HPDE6-E6E7 (cell line): Measurements from ENCODE around the gene C22orf15.
A peak's percentile ranks its signal among the peaks of the same experiment; 100 is the strongest.

Experiments
- DNase-seq: peaks from one replicate; pipeline ENCODE4 v3.0.0; 2011; ENCODE audit warnings: missing footprints; ENCODE audit errors: extremely low spot score

Gene C22orf15

DNA sequence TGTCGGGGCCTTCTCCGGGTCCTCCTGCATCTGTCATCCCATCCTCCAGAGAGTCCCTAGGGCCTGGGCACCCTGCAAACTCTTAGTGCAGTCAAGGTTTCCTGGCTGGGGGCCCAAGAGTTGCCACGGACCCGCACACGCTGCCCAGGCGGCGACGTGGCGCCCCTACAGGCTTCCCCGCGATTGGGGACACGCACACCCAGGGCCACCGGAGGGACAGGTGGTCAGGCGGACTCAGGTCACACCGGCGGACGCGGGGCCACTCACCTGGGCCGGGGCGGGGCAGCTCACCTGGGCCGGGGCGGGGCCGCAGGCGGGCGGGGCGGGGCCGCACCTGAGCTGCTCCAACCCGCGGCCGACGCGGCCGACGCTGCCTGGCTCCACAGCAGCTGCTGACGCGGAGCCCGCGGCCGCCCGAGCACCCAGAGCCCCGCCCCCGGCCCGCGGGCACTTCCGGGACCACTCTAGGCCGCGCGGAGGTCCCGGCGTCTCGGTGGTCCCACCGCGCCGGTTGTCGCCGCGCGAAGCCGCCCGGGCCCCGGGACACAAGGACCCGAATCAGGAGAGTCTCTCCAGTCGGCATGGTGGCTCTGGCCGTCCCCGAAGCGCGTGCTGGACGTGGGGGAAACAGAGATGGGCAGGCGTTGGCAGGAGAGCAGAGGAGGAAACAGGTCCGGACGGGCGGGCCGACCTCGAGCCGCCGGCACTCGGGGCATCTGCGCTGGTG, 11.9 kb upstream of the C22orf15 start, which contains the start of gene ZNF70:
Gene ZNF70 (minus strand): TSS at position 399 of the 727 bp plus-strand sequence. CDS start 5,972 bp downstream, outside the sequence.
- peak; percentile 84 for DNase-seq

DNA sequence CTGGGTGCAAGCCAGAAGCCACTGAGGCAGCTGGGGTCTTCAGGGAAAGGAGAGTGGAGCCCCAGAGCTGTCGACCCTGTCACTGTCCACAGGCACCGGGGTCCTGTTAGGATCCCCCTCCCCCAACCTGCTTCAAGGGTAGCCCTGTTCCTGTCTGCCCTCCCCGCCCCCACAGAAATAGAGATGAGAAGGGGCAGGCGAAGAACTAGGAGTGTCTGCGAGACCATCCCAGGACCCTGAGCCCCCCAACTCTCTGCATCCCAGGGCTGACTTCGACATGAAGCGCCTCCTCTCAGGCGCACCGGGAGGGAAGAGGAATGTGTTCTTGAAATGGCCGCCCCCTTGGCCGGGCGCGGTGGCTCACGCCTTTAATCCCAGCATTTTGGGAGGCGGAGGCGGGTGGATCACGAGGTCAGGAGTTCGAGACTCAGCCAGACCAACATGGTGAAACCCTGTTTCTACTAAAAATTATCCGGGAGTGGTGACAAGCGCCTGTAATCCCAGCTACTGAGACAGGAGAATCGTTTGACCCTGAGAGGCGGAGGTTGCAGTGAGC, 11.3 kb upstream of the C22orf15 start:
- DNase-seq, result no peak

DNA sequence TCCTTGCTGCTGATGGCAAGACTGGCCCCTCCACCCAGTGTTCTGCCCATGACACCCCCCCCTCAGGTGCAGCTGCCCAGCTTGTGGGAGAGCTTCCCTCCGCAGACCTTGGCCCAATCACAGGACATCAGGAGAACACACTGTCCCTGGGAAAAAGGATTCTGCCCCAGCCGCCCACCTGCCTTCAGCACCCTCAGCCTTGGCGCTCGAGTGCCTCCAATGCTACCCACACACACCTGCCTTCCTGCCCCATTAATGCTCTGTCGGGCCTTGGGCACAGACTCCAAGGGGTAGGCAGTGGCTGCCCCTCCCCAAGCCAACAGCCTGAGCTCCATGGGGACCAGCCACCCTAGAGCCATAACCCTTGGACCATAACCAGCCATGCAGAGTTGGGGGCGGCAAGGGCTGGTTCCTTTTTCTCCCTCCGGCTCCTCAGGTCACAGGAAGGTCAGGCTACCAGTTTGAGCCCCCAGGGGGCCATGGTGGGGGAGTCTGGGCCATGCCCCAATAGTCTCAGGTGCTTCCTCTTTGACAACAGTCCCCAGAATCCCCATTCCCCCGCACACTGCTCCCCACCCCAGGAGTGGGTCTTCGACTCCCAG, 10.6 kb upstream of the C22orf15 start:
- no peak for DNase-seq

DNA sequence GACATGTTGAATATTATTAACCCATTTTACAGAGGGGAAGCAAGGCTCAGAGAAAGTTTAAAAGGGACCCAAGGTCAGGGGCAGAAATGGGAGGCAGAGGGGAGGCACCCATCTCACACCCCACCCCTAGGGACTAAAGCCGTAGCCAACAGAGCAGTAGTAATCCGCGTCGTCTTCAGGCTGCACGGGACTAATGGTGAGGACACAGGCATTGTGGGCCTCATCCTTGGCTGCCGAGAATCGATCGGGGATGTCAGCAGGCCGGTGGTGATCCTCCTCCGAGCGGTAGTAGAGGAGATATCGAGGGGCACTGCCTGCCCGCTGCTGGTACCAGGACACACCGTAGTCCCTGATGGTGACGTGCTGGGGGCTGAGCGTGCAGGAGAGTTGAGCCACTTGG, 10.0 kb upstream of the C22orf15 start:
- DNase-seq, result no peak

DNA sequence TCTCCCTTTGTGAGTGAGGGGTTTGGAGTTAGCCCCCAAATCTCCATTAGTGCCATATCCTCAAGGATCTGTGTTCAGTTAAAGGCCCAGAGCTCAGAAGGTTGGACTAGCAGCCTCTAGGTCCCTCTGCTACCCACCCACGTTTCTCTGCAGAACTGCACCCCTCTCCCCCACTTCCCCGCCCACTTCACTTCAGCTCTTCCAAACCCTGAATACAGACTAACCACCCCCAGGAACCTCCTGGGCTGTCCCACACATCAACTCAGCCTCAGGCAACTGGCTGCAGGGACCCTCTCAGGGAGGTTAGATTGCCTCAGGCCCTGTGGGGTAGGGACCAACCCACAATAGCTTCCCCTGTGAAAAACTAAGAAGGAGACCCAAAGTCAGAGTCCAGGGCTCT, 9.4 kb upstream of the C22orf15 start:
- no peak for DNase-seq

DNA sequence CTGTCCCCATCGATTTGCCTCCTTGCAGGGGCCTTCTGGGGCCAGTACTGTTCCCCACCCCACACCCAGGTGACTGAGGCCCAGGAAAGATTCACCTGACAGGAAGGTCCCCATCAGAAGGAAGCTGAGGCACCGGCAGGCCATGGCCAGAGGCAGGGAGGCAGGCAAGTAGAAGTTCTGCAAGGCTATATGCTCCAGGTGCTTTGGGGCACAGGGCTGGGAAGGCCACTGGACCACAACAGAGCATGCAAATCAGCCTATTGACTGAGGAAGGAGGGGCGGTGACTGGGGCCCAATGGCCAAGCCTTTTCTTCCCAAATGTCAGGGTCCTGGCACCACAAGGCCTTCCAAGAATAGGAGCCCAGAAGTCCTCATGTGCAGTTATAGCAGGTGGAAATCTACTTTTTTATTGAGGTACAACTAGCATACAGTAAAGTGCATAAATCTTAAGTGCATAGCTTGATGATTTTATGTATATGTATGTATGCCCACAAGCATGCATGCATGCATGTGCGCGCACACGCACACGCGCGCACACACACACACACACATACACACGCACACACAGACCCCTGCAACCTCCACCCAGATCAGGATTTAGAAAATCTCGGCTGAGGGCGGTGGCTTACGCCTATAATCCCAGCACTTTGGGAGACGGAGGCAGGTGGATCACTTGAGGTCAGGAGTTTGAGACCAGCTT, 8.4 kb upstream of the C22orf15 start, which contains the start of gene VPREB3:
Gene VPREB3 (minus strand): TSS at position 206 of the 700 bp plus-strand sequence. CDS start 62 bp downstream, at position 144.
- no peak for DNase-seq

DNA sequence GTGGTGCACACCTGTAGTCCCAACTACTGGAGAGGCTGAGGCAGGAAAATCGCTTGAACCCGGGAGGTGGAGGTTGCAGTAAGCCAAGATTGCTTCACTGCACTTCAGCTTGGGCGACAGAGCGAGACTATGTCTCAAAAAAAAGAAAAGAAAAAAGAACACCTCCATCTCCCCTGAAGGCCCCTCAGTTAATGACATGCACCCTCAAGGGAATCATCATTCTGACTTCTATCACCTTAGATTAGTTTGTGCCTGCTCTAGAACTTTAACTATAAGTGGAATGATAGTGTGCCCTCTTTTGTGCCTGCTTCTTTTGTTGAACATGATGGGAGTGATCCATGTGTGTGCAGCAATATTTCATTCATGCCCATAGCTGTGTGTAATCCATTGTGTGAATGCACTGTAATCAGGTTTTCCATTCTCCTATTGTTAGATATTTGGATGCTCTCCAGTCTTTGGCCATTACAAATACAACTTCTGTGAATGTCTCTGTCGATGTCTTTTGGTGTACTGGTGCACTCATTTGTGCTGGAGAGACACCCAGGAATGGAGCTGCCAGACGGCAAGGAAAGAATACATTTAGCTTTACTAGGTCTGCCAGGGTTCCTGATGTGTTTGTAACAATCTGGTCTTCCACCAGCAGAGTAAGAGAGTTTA, 7.7 kb upstream of the C22orf15 start:
- DNase-seq, result no peak

DNA sequence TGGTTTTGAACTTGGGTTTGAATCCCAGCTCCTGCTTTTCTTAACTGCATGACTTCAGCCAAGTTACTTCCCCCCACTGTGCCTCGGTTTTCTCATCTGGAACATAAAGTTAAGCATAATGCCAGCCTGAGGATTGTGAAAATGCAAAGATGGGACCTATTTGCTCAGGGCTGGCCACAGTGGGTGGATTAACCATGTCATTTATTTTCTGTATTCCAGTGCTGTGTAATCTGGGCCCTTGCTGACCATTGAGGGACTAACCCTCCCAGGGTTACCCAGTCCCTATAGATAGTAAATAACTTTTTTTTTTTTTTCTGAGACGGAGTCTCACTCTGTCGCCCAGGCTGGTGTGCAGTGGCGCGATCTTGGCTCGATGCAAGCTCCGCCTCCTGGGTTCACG, 7.1 kb upstream of the C22orf15 start:
- DNase-seq, result no peak

DNA sequence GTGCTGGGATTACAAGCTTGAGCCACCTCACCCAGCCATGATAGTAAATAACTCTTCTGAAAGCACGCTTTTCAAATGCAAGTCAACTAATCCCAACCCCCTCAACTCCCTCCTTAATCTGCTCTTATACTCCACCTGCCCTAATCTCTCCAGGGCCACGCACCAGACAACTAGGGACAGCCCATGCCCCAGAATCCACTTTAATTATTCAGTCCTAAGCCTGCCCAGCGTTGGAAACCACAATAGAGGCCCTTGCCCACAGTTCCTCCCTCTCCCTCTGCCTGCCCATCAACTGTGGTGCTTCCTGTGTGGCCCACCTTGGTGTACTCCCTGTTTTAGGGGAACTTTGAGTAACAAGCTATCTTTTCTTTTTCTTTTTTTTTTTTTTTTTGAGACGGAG, 5.9 kb upstream of the C22orf15 start:
- DNase-seq, result no peak

DNA sequence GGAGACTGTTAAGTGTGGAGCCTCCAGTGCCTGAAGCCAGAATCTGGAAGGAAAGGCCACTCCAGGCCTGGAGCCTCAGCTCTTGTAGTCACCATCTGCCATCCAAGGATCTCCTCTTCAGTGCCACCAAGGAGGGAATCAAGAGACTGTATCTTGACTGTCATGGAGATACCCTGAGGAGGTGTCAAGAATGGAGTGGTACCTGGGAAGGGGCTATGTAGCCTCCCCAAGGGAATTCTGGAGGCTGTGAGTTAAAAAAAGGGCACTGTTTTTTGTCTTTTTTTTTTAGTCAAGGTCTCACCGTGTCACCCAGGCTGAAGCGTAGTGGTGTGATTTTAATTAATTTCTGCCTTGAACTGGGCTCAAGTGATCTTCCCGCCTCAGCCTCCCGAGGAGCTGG, 3.2 kb upstream of the C22orf15 start:
- DNase-seq, result no peak

DNA sequence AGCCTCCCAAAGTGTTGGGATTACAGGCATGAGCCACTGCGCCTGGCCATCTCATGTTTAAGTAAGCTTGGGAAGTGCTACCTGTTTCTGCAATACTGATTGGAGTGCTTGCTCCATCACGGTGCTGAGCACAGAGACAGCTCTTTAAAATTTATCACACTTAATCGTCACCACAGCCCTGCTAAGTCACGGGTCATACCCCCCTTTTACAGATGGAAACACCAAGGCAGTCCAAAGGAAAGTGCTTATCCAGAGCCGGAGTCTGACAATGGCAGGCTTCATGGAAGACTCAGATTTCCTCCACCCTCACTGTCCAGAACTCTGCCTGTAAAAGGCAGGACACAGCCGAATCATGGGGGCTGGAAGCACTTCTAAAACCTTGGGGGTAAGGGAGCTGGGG, 2.7 kb upstream of the C22orf15 start:
- no peak for DNase-seq

DNA sequence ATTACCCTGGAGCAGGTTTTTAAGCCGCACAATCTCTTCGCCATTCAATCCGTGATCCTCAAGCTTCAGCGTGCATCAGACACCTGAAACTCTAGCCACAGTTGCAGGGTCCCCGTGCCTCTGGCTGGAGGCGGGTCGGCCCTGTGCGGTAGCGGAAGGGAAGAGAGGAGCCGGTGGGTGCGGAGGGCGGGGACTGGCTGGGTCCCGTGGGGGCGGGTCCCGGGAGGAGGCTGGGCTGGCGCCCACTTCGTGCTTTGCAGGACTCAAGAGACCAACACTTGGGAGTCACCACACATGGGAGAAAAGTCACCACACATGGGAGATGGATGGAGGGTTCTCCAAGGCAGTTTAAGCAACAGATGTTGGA, 772 bp downstream of the C22orf15 start:
- no peak for DNase-seq

DNA sequence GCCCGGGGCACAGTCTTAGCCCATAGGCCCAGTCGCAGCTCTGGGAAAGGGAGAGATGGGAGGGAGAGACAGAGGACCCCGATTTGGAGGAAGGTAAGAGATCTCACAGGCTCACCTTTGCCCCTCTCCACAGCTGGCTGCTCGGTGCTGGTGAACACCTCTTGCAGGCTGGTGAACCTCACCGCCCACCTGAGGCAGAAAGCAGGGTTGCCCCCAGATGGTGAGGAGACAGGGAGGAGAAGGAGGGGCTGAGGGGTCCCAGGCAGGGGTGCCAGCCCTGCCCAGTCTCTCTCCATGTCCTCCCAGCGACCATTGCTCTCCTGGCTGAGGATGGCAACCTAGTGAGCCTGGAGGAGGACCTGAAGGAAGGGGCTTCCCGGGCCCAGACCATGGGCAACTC, 1.2 kb downstream of the C22orf15 start:
- no peak for DNase-seq

DNA sequence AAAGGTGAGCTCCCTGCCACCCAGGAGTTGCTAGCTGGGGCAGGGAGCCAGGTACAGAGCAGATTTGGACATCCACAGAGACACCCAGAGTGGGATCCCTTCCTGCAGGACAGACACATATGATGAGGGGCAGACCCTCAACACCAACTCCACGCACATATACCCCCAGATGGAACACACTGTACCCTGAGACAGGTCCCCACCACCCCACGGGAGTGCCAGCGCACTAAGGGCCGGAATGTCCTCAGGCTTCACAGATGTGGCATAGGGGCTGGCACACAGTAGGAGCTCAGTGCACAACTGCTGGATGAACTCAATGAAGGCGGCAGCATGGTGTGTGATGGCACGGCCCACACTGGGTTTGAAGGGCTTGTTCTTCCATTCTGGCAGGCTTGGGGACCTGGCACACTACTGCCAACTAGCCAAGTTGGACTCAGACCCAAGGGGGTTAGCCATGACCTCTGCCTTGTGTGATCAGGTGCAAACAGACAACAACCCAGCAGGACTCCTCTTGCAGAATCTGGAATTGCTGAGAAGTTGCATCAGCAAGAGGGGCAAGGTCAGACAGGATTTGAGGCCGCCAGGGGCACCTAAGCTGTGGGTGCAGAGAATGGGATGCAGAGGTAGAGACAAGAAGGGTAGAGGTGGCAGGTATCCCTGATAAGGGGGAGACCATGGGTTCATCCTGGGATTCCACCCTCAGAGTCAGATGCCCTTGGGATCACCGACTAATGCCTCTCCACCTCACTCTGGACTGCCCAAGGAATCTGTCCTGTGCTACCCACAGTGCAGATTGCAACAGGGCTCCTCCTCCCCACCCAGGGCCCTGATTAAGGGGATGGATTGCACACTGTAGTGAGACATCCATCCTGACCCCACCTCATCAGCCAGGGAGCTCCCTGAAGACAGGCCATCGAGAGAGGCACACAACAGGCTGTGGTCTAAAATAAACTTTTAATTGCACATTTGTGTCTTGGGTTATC, 2.4 kb downstream of the C22orf15 start:
- no peak for DNase-seq

DNA sequence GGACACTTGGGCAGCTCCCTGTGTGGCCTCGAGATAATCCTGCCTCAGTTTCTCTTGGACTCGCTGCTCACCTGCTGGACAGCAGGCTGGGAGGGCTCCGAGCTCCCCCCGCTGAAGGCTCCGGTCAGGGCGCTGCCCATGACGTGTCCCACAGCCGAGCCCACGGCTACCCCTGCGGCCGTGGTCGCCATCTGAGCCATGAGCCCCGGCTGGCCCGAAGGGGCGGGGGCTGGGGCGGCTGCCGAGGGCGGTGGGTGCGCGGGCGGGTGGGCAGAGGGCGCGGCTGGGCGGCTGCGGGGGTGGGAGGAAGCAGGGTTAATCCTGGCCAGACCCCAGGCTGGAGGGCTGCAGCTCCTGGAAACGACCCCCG, 4.5 kb downstream of the C22orf15 start:
- DNase-seq, result no peak

DNA sequence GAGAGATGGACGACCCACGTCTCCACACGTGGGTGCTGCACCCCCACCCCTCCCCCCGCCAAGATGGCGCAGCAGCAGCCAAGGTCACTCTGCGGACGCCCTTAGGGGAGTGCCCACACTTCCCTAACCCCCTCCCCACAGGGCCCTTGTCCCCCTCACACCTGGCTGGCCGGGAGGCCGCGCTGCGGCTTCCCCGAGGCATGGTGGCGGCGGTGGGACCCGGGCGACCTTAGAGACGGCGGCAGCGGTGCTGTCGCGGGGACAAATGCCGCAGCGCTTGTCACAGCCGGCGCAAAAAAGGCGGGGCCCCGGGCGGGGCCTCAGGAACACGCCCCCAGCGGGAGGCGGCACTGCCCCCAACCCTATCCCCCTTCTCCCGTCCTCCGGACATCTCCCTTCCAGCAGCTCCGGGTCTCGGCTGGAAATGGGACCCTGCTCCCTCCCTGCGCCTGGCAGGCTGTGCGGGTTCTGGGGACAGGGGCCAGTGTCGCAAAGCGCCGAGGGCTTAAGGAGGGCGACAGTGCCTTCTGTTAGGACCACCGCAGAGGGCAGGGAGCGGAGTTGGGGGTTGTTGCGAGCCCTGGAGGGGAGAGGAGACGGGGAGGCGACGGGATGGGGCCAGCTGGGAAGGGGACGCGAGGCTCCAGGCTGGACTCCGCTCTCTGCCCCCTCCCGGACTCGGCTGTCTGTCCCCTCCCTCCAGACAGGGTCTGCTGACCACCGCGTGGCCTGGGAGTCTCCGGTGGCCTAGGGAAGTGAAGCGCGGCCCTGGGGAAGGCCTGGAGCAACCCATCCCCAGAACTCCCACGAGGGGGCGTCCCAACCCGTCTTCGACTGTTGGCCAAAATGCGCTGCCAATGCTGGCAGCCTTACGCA, 5.1 kb downstream of the C22orf15 start, which contains the start of gene CHCHD10:
Gene CHCHD10 (minus strand): TSS at position 300 of the 876 bp plus-strand sequence. CDS start 98 bp downstream, at position 202.
- peak; percentile 37 for DNase-seq

DNA sequence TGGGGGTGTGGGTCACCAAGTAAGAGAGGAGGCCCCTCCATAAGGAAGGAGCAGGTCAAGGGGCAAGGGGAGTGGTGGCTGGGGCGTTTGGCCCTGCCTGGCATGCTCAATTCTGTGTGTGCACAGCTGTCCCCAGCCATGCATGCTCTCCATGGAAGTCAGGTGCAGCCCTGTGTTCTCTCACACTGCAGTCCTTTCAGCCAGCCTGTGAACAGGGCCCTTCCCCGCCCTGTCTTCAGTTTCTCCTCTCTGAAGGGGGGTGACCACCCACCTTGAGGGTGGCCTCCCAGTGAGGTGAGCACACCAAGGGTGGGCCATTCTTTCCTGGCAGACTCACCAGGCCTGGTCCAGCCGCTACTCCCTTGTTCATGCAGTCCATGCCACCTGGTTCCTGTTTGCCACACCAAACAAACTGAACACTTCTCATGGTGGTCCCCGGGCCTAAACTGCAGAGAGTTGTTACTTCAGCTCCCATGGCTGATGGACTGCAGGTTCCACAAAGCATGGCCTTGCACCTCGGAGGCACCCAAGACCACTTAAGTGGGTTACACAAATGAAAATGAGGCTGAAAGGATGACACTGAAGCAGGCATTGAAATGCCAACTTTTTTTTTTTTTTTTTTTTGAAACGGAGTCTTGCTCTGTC, 6.7 kb downstream of the C22orf15 start:
- DNase-seq, result no peak

DNA sequence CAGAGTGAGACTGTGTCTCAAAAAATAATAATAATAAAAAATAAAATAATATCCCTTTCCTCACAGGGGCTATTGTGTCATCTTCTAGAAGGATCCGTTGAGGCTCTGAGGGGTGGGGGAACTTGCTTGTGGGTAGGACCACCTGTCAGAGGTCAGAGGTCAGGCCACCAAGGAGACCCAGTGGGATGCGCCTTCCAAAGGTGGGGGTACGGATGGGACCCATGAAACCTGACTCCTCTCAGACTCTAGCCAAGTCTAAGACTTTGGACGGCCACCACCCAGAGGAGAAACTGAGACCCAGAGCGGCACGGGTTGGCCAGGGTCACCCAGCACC, 9.5 kb downstream of the C22orf15 start:
- DNase-seq, result no peak
